PC-3 (cell line): ENCODE data around the gene NUDT1. TPM values are rescaled to one million over a fixed set of nuclear protein-coding genes. Genes with fewer than 3 reads are reported as not detected.

Source experiments
- ATAC-seq: fragments of 200-7000 bp; cut with Tn5 transposase; 2 replicates; pipeline ENCODE4 v1.9.1; 2020; ENCODE audit warnings: mild to moderate bottlenecking, moderate library complexity
- BruUV-seq: library from RNA; stranded (reverse); fragments of 400-500 nt; replicated peaks from 2 replicates; lab custom pipeline; 2021; lab: Mats Ljungman, UMichigan
- CTCF ChIA-PET: fragments of 300-600 bp; sonication (Branson Sonifier 250); formaldehyde crosslinking; loops from one replicate; lab custom pipeline; 2022; ENCODE audit warnings: antibody characterized with exemption; lab: Charles Lee
- POLR2A ChIA-PET: fragments of 300-600 bp; sonication (Branson Sonifier 250); formaldehyde crosslinking; loops from one replicate; lab custom pipeline; 2022; ENCODE audit warnings: antibody characterized with exemption; ENCODE audit not compliant: unreplicated experiment; lab: Charles Lee
- DNase-seq: peaks from one replicate; pipeline ENCODE4 v3.0.0-alpha.2; 2015
- H2AFZ ChIP-seq: fragments of 300-600 bp; sonication (generic); 2 replicates; pipeline ENCODE4 v1.6.0; 2016; ENCODE audit warnings: antibody characterized with exemption, low read length
- H3F3A ChIP-seq: fragments of 300-600 bp; sonication (generic); one replicate; pipeline ENCODE4 v1.6.0; 2017; ENCODE audit warnings: antibody characterized with exemption, low read length, control low read depth, mild to moderate bottlenecking; ENCODE audit not compliant: unreplicated experiment
- H3K27ac ChIP-seq: fragments of 300-600 bp; sonication (generic); 2 replicates; pipeline ENCODE4 v1.5.1; 2016; ENCODE audit warnings: mild to moderate bottlenecking, low read length
- H3K27me3 ChIP-seq: fragments of 300-600 bp; sonication (generic); 2 replicates; pipeline ENCODE4 v1.6.1; 2016; ENCODE audit warnings: low read length, mixed read lengths
- H3K36me3 ChIP-seq: fragments of 300-600 bp; sonication (generic); 2 replicates; pipeline ENCODE4 v1.6.1; 2016; ENCODE audit warnings: low read depth, mixed run types, low read length, mixed read lengths
- H3K4me1 ChIP-seq: fragments of 300-600 bp; sonication (generic); 2 replicates; pipeline ENCODE4 v1.5.1; 2016; ENCODE audit warnings: low read length; ENCODE audit not compliant: insufficient read depth
- H3K4me2 ChIP-seq: fragments of 300-600 bp; sonication (generic); 2 replicates; pipeline ENCODE4 v1.6.0; 2016; ENCODE audit warnings: low read length
- H3K4me3 ChIP-seq: fragments of 300-600 bp; sonication (generic); 2 replicates; pipeline ENCODE4 v1.5.1; 2016; ENCODE audit warnings: mild to moderate bottlenecking, low read length, mixed read lengths
- H3K79me2 ChIP-seq: fragments of 300-600 bp; sonication (generic); 2 replicates; pipeline ENCODE4 v1.6.1; 2017; ENCODE audit warnings: low read length, mixed read lengths
- H3K9ac ChIP-seq: fragments of 300-600 bp; sonication (generic); 2 replicates; pipeline ENCODE4 v1.6.0; 2016; ENCODE audit warnings: mild to moderate bottlenecking, low read length
- H3K9me2 ChIP-seq: fragments of 300-600 bp; sonication (generic); replicated peaks from 2 replicates; pipeline ENCODE4 v1.6.1; 2016; ENCODE audit warnings: mixed run types, low read length, mixed read lengths
- H3K9me3 ChIP-seq: fragments of 300-600 bp; sonication (generic); 2 replicates; pipeline ENCODE4 v1.6.1; 2016; ENCODE audit warnings: low read length, mixed read lengths
- H4K20me1 ChIP-seq: fragments of 300-600 bp; sonication (generic); 2 replicates; pipeline ENCODE4 v1.6.1; 2016; ENCODE audit warnings: low read length, mixed read lengths
- EZH2 ChIP-seq: fragments of 300-600 bp; sonication (generic); IDR thresholded peaks from one replicate; pipeline ENCODE4 v1.6.1; 2017; ENCODE audit warnings: antibody characterized with exemption, mild to moderate bottlenecking, low read length; ENCODE audit not compliant: unreplicated experiment
- EZH2phosphoT487 ChIP-seq: fragments of 300-600 bp; sonication (generic); IDR thresholded peaks from 2 replicates; pipeline ENCODE4 v1.6.1; 2018; ENCODE audit warnings: mild to moderate bottlenecking, antibody characterized with exemption, low read length, borderline replicate concordance
- intact Hi-C: fragments of 100-400 bp; cut with micrococcal nuclease; formaldehyde crosslinking; loops from 2 replicates; pipeline ENCODE4 v1.9.0; 2023
- total RNA-seq: library from RNA; depleted of rRNA; stranded (reverse); fragments of >200 nt; gene quantifications from 2 replicates; pipeline ENCODE4 v1.2.3, GENCODE V29; 2014
- TF ChIP-seq, protein P1 (sequence below): fragments of 300-600 bp; sonication (generic); conservative IDR thresholded peaks from 2 replicates; pipeline ENCODE4 v1.5.1; 2017; ENCODE audit warnings: antibody characterized with exemption, low read depth, mild to moderate bottlenecking, low read length

NUDT1 gene
- total RNA-seq, 1 experiment from 2014 or later = 59.3 TPM

DNA sequence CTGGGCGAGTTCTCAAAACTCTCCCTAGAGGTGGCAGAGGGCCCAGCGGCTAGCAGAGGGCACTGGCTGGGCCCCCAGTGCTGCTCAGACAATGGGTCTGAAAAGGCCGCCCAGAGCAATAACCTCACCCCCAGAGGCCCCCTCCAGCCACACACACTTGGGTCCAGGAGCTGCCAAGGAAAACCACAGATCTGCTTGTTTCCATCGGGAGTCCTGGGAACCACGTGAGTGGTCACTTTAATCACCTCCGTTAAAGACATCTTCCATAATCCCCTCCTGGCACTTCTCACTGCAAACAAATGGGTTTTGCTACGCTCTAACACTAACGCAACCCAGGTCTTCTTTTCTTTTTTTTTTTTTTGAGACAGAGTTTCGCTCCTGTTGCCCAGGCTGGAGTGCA lies 30.0 kb downstream of the NUDT1 start:
- no peaks in the 10 kb centered on the region for H3K79me2 ChIP-seq
- H3K9me2 ChIP-seq = no peaks in the 10 kb centered on the region
- TF ChIP-seq EZH2 (no peak), EZH2phosphoT487 (no peak)
- TF ChIP-seq, protein P1, sequence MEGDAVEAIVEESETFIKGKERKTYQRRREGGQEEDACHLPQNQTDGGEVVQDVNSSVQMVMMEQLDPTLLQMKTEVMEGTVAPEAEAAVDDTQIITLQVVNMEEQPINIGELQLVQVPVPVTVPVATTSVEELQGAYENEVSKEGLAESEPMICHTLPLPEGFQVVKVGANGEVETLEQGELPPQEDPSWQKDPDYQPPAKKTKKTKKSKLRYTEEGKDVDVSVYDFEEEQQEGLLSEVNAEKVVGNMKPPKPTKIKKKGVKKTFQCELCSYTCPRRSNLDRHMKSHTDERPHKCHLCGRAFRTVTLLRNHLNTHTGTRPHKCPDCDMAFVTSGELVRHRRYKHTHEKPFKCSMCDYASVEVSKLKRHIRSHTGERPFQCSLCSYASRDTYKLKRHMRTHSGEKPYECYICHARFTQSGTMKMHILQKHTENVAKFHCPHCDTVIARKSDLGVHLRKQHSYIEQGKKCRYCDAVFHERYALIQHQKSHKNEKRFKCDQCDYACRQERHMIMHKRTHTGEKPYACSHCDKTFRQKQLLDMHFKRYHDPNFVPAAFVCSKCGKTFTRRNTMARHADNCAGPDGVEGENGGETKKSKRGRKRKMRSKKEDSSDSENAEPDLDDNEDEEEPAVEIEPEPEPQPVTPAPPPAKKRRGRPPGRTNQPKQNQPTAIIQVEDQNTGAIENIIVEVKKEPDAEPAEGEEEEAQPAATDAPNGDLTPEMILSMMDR = no peak
- no peaks in the 10 kb centered on the region for H3F3A ChIP-seq
- no TSS peak for BruUV-seq
- intact Hi-C loops = no loop called here
- ATAC-seq (no peak), DNase-seq (no peak)
- no peaks in the 10 kb centered on the region for H3K9me3 ChIP-seq
- H3K27ac ChIP-seq = no peak overlapping the region
- H3K27me3 ChIP-seq = no peaks in the 10 kb centered on the region
- no peak overlapping the region for H3K4me3 ChIP-seq
- H3K36me3 ChIP-seq = no peaks in the 10 kb centered on the region
- CTCF ChIA-PET = no interaction called here
- H3K9ac ChIP-seq = no peak overlapping the region
- H3K4me2 ChIP-seq = no peak overlapping the region
- POLR2A ChIA-PET = no interaction called here
- H4K20me1 ChIP-seq = no peaks in the 10 kb centered on the region
- H2AFZ ChIP-seq = no peak overlapping the region
- peaks cover 7% of the 10 kb centered on the region for H3K4me1 ChIP-seq

DNA sequence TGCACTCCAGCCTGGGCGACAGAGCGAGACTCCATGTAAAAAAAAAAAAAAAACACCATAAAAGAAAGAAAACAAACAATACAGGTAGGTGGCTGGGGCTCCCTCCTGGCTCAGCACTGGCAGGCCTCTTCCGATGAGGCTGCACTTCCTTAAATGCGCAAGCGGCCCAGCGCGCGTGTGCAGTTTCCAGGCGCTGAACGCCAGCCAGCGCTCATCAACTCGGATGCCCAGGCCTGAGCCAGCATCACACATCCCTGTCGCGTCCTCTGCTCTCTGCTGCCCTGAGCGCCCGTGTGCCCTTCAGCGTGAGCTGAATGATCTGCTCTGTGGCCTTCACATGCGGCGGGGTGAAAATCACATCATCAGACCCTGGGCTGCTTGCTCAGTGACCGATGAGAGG lies 31.8 kb downstream of the NUDT1 start:
- Histone ChIP-seq H3F3A (no peaks in the 10 kb centered on the region), H3K4me1 (peaks cover 6% of the 10 kb centered on the region), H3K79me2 (no peaks in the 10 kb centered on the region), H4K20me1 (no peaks in the 10 kb centered on the region), H3K4me3 (no peak overlapping the region), H3K9ac (no peak overlapping the region), H2AFZ (no peak overlapping the region), H3K9me2 (no peaks in the 10 kb centered on the region), H3K27ac (no peak overlapping the region), H3K9me3 (no peaks in the 10 kb centered on the region), H3K4me2 (no peak overlapping the region), H3K36me3 (no peaks in the 10 kb centered on the region), H3K27me3 (no peaks in the 10 kb centered on the region)
- ATAC-seq = no peak
- DNase-seq = no peak
- TF ChIP-seq EZH2 (no peak), EZH2phosphoT487 (no peak)
- TF ChIP-seq, protein P1 = no peak
- BruUV-seq = no TSS peak
- CTCF ChIA-PET = no interaction called here
- intact Hi-C loops = no loop called here
- POLR2A ChIA-PET = no interaction called here

DNA sequence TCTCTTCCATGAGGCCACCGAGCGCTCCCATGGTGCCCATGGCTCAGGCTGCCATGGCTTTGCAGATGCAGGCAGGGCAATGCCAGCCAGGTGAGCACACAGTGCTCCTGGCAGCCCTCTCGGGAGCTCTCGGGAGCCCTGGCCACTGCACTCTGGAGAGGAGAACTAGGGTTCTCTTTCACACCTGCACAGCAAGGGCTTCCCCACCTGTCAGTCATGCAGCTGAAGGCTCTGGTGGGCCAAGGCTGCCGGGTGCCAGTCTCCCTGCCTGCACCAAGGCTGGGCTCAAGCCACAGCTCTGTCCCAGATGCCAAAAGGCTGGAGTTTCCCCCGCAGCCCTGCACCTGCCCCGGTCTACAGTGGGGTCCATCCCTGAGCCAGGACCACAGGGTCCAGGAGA lies 32.6 kb downstream of the NUDT1 start:
- Histone ChIP-seq H3K27ac (no peak overlapping the region), H3K9me2 (no peaks in the 10 kb centered on the region), H3K4me3 (no peak overlapping the region), H3F3A (no peaks in the 10 kb centered on the region), H3K4me2 (no peak overlapping the region), H3K27me3 (no peaks in the 10 kb centered on the region), H3K9me3 (no peaks in the 10 kb centered on the region), H3K79me2 (no peaks in the 10 kb centered on the region), H3K9ac (no peak overlapping the region), H3K4me1 (peaks cover 3% of the 10 kb centered on the region), H2AFZ (no peak overlapping the region), H4K20me1 (no peaks in the 10 kb centered on the region), H3K36me3 (no peaks in the 10 kb centered on the region)
- TF ChIP-seq, protein P1 = no peak
- TF ChIP-seq EZH2phosphoT487 (no peak), EZH2 (no peak)
- DNase-seq (no peak), ATAC-seq (no peak)
- intact Hi-C loops = no loop called here
- CTCF ChIA-PET = no interaction called here
- BruUV-seq = no TSS peak
- POLR2A ChIA-PET = no interaction called here
